ENCODE measurements around the gene KLC1. TPM values are rescaled to one million over a fixed set of nuclear protein-coding genes. Genes with fewer than 3 reads are reported as not detected.

KLC1 gene
- total RNA-seq, 1 donor from 2014 or later = 178 TPM

DNA sequence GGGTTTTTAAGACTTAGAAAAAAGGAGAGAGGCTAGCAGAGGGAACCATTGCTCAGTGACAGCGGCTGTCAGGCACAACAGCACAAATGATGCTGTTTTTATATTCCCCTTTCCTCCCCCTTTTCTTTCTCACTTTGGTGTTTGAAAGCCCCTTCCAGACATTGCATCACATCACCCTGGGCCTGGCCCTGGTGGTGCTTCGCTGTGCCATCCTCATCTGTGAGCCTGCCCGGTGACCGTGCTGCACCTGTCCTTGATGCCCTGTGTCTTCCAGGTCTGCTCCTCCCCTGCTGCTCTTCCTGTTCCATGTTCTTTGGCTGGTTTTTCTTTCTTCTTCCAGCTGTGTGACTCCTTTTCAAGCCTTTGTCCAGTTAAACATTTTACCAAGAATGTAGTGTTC is 24.8 kb downstream of the KLC1 start:
- Mint-ChIP-seq H3K27ac (peak overlapping the region; percentile 25), H3K27me3 (no peaks in the 10 kb centered on the region), H3K36me3 (ENCODE audit: insufficient read depth) (peaks cover 13% of the 10 kb centered on the region), H3K9me3 (ENCODE audit: low read depth) (no peaks in the 10 kb centered on the region), H3K4me3 (ENCODE audit: low read depth) (no peak overlapping the region), H3K4me1 (ENCODE audit: low read depth) (peaks cover 2% of the 10 kb centered on the region)
- no peak for DNase-seq (ENCODE audit: low spot score, unreplicated experiment)
- TF ChIP-seq, protein P1, sequence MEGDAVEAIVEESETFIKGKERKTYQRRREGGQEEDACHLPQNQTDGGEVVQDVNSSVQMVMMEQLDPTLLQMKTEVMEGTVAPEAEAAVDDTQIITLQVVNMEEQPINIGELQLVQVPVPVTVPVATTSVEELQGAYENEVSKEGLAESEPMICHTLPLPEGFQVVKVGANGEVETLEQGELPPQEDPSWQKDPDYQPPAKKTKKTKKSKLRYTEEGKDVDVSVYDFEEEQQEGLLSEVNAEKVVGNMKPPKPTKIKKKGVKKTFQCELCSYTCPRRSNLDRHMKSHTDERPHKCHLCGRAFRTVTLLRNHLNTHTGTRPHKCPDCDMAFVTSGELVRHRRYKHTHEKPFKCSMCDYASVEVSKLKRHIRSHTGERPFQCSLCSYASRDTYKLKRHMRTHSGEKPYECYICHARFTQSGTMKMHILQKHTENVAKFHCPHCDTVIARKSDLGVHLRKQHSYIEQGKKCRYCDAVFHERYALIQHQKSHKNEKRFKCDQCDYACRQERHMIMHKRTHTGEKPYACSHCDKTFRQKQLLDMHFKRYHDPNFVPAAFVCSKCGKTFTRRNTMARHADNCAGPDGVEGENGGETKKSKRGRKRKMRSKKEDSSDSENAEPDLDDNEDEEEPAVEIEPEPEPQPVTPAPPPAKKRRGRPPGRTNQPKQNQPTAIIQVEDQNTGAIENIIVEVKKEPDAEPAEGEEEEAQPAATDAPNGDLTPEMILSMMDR (IDR thresholded peaks at IDR 0.05; ENCODE audit: unreplicated experiment) = no peak

GRCh38 chr14:103654619-103655018 is 25.6 kb downstream of the KLC1 start:
- H3K36me3 Mint-ChIP-seq (ENCODE audit: insufficient read depth) = peaks cover 18% of the 10 kb centered on the region
- DNase-seq (ENCODE audit: low spot score, unreplicated experiment) = no peak
- TF ChIP-seq, protein P1 (IDR thresholded peaks at IDR 0.05; ENCODE audit: unreplicated experiment) = no peak
- H3K4me1 Mint-ChIP-seq (ENCODE audit: low read depth) = peaks cover 2% of the 10 kb centered on the region
- no peak overlapping the region for H3K4me3 Mint-ChIP-seq (ENCODE audit: low read depth)
- peak overlapping the region; percentile 60 for H3K27ac Mint-ChIP-seq
- H3K9me3 Mint-ChIP-seq (ENCODE audit: low read depth) = no peaks in the 10 kb centered on the region
- H3K27me3 Mint-ChIP-seq = no peaks in the 10 kb centered on the region

- H3K27ac Mint-ChIP-seq = no peak overlapping the region
- TF ChIP-seq, protein P1 (IDR thresholded peaks at IDR 0.05; ENCODE audit: unreplicated experiment) = no peak
- no peaks in the 10 kb centered on the region for H3K9me3 Mint-ChIP-seq (ENCODE audit: low read depth)
- H3K4me1 Mint-ChIP-seq (ENCODE audit: low read depth) = peaks cover 2% of the 10 kb centered on the region
- no peaks in the 10 kb centered on the region for H3K27me3 Mint-ChIP-seq
- no peak for DNase-seq (ENCODE audit: low spot score, unreplicated experiment)
- H3K4me3 Mint-ChIP-seq (ENCODE audit: low read depth) = no peak overlapping the region
- peaks cover 21% of the 10 kb centered on the region for H3K36me3 Mint-ChIP-seq (ENCODE audit: insufficient read depth)
Observed at GRCh38 chr14:103656031-103656755, 27.2 kb downstream of the KLC1 start.

DNA sequence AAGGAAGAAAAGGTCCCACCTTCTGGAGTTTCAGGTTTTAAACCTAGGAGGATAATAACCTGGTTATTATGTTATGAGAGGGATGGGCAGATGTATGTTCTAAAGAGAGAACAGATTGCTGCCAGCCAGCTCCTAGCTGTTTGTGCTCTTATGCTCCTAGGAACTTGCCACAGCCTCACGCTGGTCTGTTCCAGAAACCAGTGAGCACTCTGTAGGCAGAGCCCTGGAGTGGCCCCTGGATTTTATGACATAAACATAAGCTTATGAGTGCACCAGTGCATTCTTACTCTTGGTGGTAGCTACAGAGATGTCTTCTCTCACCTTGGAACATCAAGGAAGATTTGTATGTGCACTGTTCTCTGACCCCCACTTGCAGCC is 27.7 kb downstream of the KLC1 start:
- Mint-ChIP-seq H3K4me3 (ENCODE audit: low read depth) (no peak overlapping the region), H3K27me3 (no peaks in the 10 kb centered on the region), H3K27ac (no peak overlapping the region), H3K4me1 (ENCODE audit: low read depth) (peaks cover 2% of the 10 kb centered on the region), H3K36me3 (ENCODE audit: insufficient read depth) (peaks cover 23% of the 10 kb centered on the region), H3K9me3 (ENCODE audit: low read depth) (no peaks in the 10 kb centered on the region)
- TF ChIP-seq, protein P1 (IDR thresholded peaks at IDR 0.05; ENCODE audit: unreplicated experiment) = no peak
- DNase-seq (ENCODE audit: low spot score, unreplicated experiment) = no peak

GRCh38 chr14:103657471-103657870 is 28.5 kb downstream of the KLC1 start:
- no peaks in the 10 kb centered on the region for H3K4me1 Mint-ChIP-seq (ENCODE audit: low read depth)
- no peak for DNase-seq (ENCODE audit: low spot score, unreplicated experiment)
- H3K27me3 Mint-ChIP-seq = no peaks in the 10 kb centered on the region
- TF ChIP-seq, protein P1 (IDR thresholded peaks at IDR 0.05; ENCODE audit: unreplicated experiment) = no peak
- peaks cover 28% of the 10 kb centered on the region for H3K36me3 Mint-ChIP-seq (ENCODE audit: insufficient read depth)
- H3K4me3 Mint-ChIP-seq (ENCODE audit: low read depth) = no peak overlapping the region
- no peak overlapping the region for H3K27ac Mint-ChIP-seq
- H3K9me3 Mint-ChIP-seq (ENCODE audit: low read depth) = no peaks in the 10 kb centered on the region

Measured in progenitor cell of endocrine pancreas (in vitro differentiated cells).